Measurements from ENCODE around the gene SBK1. TPM values are rescaled to one million over a fixed set of nuclear protein-coding genes. Genes with fewer than 3 reads are reported as not detected.

SBK1 gene
- total RNA-seq, 2 experiments from 2014 or later = 0.22 to 0.63 TPM

DNA sequence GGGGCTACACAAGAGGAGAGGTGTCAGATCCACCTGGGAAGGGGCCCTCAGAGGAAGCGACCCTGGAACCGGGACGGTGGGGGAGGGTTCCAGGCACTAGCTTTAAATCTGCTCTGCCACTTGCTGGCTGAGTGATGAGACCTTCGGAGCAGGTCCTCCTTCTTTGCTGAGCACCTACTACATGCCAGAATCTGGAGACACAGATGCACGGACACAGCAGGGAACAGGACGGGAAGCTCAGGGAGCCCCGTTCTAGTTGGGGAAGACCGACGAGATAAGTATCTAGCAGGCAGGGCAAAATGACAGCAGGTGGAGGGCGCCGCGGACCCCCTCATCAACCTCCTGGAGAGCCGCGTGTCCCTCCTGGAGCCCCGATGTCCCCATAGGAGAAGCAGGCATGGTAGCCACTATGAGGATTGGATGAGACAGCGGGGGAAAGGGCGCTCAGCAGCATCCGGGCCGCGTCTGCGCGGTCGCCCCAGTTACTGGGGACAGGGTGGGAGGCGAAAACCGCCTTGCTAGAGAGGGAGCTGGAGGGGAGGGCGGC, 27.2 kb downstream of the SBK1 start:
- no peak overlapping the region for H3K4me2 ChIP-seq (ENCODE audit: low read length)
- no peak overlapping the region for H3K27ac ChIP-seq (ENCODE audit: low read depth, low read length, poor library complexity, severe bottlenecking)
- H3K9me3 ChIP-seq (ENCODE audit: low read length) = no peaks in the 10 kb centered on the region
- H3K4me3 ChIP-seq (ENCODE audit: low read depth, low read length, poor library complexity, severe bottlenecking) = no peak overlapping the region
- DNase-seq (ENCODE audit: low spot score) = no peak
- no peak for TF ChIP-seq EZH2phosphoT487 (IDR thresholded peaks at IDR 0.05; ENCODE audit: borderline replicate concordance, low read depth, low read length)
- TF ChIP-seq, protein P1, sequence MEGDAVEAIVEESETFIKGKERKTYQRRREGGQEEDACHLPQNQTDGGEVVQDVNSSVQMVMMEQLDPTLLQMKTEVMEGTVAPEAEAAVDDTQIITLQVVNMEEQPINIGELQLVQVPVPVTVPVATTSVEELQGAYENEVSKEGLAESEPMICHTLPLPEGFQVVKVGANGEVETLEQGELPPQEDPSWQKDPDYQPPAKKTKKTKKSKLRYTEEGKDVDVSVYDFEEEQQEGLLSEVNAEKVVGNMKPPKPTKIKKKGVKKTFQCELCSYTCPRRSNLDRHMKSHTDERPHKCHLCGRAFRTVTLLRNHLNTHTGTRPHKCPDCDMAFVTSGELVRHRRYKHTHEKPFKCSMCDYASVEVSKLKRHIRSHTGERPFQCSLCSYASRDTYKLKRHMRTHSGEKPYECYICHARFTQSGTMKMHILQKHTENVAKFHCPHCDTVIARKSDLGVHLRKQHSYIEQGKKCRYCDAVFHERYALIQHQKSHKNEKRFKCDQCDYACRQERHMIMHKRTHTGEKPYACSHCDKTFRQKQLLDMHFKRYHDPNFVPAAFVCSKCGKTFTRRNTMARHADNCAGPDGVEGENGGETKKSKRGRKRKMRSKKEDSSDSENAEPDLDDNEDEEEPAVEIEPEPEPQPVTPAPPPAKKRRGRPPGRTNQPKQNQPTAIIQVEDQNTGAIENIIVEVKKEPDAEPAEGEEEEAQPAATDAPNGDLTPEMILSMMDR (conservative IDR thresholded peaks at IDR 0.05; ENCODE audit: low read length) = no peak
- intact Hi-C loops (cut with micrococcal nuclease; ENCODE audit: unreplicated experiment) = loop anchor here (5.0 kb wide), 1 partner anchor 228 kb away; no protein-coding TSS in a partner anchor
- no TSS peak for BruUV-seq (replicated peaks)
- no peak overlapping the region for H2AFZ ChIP-seq (ENCODE audit: low read length)
- H3K79me2 ChIP-seq (ENCODE audit: insufficient read depth, low read depth, low read length) = no peaks in the 10 kb centered on the region
- H4K20me1 ChIP-seq (ENCODE audit: insufficient read depth, low read length) = no peaks in the 10 kb centered on the region
- no peaks in the 10 kb centered on the region for H3K9me2 ChIP-seq (ENCODE audit: insufficient read depth, low read length)
- ChIA-PET POLR2A (no interaction called here), CTCF (ENCODE audit: unreplicated experiment) (no interaction called here)
- no peaks in the 10 kb centered on the region for H3K4me1 ChIP-seq (ENCODE audit: insufficient read depth, low read length, poor library complexity, severe bottlenecking)
- no peaks in the 10 kb centered on the region for H3K36me3 ChIP-seq (ENCODE audit: insufficient read depth, low read length)

DNA sequence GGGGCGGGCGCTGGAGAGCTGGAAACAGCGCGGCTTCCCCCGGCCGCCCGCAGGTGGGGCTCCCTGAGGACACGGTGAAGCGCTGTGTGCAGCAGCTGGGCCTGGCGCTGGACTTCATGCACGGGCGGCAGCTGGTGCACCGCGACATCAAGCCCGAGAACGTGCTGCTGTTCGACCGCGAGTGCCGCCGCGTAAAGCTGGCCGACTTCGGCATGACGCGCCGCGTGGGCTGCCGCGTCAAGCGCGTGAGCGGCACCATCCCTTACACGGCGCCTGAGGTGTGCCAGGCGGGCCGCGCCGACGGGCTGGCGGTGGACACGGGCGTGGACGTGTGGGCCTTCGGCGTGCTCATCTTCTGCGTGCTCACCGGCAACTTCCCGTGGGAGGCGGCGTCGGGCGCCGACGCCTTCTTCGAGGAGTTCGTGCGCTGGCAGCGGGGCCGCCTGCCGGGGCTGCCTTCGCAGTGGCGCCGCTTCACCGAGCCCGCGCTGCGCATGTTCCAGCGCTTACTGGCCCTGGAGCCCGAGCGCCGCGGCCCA, 27.8 kb downstream of the SBK1 start:
- no peaks in the 10 kb centered on the region for H3K9me2 ChIP-seq (ENCODE audit: insufficient read depth, low read length)
- no peak for DNase-seq (ENCODE audit: low spot score)
- no peaks in the 10 kb centered on the region for H3K9me3 ChIP-seq (ENCODE audit: low read length)
- H3K4me1 ChIP-seq (ENCODE audit: insufficient read depth, low read length, poor library complexity, severe bottlenecking) = no peaks in the 10 kb centered on the region
- no TSS peak for BruUV-seq (replicated peaks)
- intact Hi-C loops (cut with micrococcal nuclease; ENCODE audit: unreplicated experiment) = loop anchor here (5.0 kb wide), 1 partner anchor 227 kb away; no protein-coding TSS in a partner anchor
- no peaks in the 10 kb centered on the region for H3K36me3 ChIP-seq (ENCODE audit: insufficient read depth, low read length)
- no peak overlapping the region for H3K27ac ChIP-seq (ENCODE audit: low read depth, low read length, poor library complexity, severe bottlenecking)
- H2AFZ ChIP-seq (ENCODE audit: low read length) = no peak overlapping the region
- POLR2A ChIA-PET = no interaction called here
- no peaks in the 10 kb centered on the region for H4K20me1 ChIP-seq (ENCODE audit: insufficient read depth, low read length)
- H3K4me3 ChIP-seq (ENCODE audit: low read depth, low read length, poor library complexity, severe bottlenecking) = no peak overlapping the region
- CTCF ChIA-PET (ENCODE audit: unreplicated experiment) = interaction anchor here (0.5 kb wide), 1 partner anchor 42 kb away, joined by 3 read pairs; no protein-coding TSS in a partner anchor
- no peak overlapping the region for H3K4me2 ChIP-seq (ENCODE audit: low read length)
- TF ChIP-seq, protein P1 (conservative IDR thresholded peaks at IDR 0.05; ENCODE audit: low read length) = no peak
- no peak for TF ChIP-seq EZH2phosphoT487 (IDR thresholded peaks at IDR 0.05; ENCODE audit: borderline replicate concordance, low read depth, low read length)
- H3K79me2 ChIP-seq (ENCODE audit: insufficient read depth, low read depth, low read length) = no peaks in the 10 kb centered on the region

DNA sequence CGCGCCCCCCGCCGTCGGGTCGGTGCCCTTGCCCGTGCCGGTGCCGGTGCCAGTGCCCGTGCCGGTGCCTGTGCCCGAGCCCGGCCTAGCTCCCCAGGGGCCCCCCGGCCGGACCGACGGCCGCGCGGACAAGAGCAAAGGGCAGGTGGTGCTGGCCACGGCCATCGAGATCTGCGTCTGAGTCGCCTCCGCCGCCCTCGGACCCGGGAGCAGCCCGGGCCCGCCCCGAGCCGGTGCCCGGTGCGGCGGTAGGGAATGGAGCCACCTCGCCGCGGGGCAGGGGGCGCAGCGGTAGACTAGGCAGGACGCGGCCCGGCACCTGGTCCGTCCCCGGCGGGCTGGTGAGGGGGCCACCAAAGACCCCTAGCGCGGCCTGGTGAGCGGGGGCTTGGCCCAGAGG, 28.4 kb downstream of the SBK1 start:
- H2AFZ ChIP-seq (ENCODE audit: low read length) = no peak overlapping the region
- no peak overlapping the region for H3K27ac ChIP-seq (ENCODE audit: low read depth, low read length, poor library complexity, severe bottlenecking)
- no peak overlapping the region for H3K4me3 ChIP-seq (ENCODE audit: low read depth, low read length, poor library complexity, severe bottlenecking)
- POLR2A ChIA-PET = no interaction called here
- peaks cover 4% of the 10 kb centered on the region for H3K4me1 ChIP-seq (ENCODE audit: insufficient read depth, low read length, poor library complexity, severe bottlenecking)
- H3K4me2 ChIP-seq (ENCODE audit: low read length) = no peak overlapping the region
- TF ChIP-seq, protein P1 (conservative IDR thresholded peaks at IDR 0.05; ENCODE audit: low read length) = no peak
- no peak for TF ChIP-seq EZH2phosphoT487 (IDR thresholded peaks at IDR 0.05; ENCODE audit: borderline replicate concordance, low read depth, low read length)
- BruUV-seq (replicated peaks) = no TSS peak
- intact Hi-C loops (cut with micrococcal nuclease; ENCODE audit: unreplicated experiment) = loop anchor here (5.0 kb wide), 1 partner anchor 227 kb away; no protein-coding TSS in a partner anchor
- no peaks in the 10 kb centered on the region for H3K36me3 ChIP-seq (ENCODE audit: insufficient read depth, low read length)
- CTCF ChIA-PET (ENCODE audit: unreplicated experiment) = no interaction called here
- H3K9me3 ChIP-seq (ENCODE audit: low read length) = no peaks in the 10 kb centered on the region
- no peaks in the 10 kb centered on the region for H3K9me2 ChIP-seq (ENCODE audit: insufficient read depth, low read length)
- H4K20me1 ChIP-seq (ENCODE audit: insufficient read depth, low read length) = no peaks in the 10 kb centered on the region
- no peak for DNase-seq (ENCODE audit: low spot score)
- no peaks in the 10 kb centered on the region for H3K79me2 ChIP-seq (ENCODE audit: insufficient read depth, low read depth, low read length)

Measured in OCI-LY7 (cell line).